Neural crest cell (in vitro differentiated cells): ENCODE data around the gene PDGFD. TPM values are rescaled to one million over a fixed set of nuclear protein-coding genes. Genes with fewer than 3 reads are reported as not detected.

Experiments used
- DNase-seq: peaks from one replicate; pipeline ENCODE4 v3.0.0; 2021; ENCODE audit warnings: low read depth, mixed read lengths, low spot score
- H3K27ac Mint-ChIP-seq: one replicate; pipeline ENCODE4 v1.8.0; 2021; ENCODE audit warnings: mild to moderate bottlenecking, mixed read lengths; ENCODE audit not compliant: unreplicated experiment
- H3K27me3 Mint-ChIP-seq: 2 replicates; pipeline ENCODE4 v1.8.0; 2021; ENCODE audit warnings: low read depth, mild to moderate bottlenecking, mixed read lengths
- H3K36me3 Mint-ChIP-seq: 2 replicates; pipeline ENCODE4 v1.8.0; 2021; ENCODE audit warnings: low read depth, mild to moderate bottlenecking, mixed read lengths
- H3K4me1 Mint-ChIP-seq: 2 replicates; pipeline ENCODE4 v1.8.0; 2021; ENCODE audit warnings: mixed read lengths
- H3K4me3 Mint-ChIP-seq: one replicate; pipeline ENCODE4 v1.8.0; 2021; ENCODE audit warnings: mild to moderate bottlenecking, mixed read lengths
- H3K9me3 Mint-ChIP-seq: 2 replicates; pipeline ENCODE4 v1.8.0; 2021; ENCODE audit warnings: mixed read lengths
- CTCF ChIP-seq: fragments of 200-600 bp; sonication (generic); conservative IDR thresholded peaks from 2 replicates; pipeline ENCODE4 v1.5.0; 2021; ENCODE audit warnings: antibody characterized with exemption, mild to moderate bottlenecking
- total RNA-seq: library from RNA; stranded (reverse); gene quantifications from 2 replicates; pipeline ENCODE4 v1.2.1, GENCODE V29; 2021

Gene PDGFD
- total RNA-seq, 1 donor from 2014 or later: 3.4 TPM

DNA sequence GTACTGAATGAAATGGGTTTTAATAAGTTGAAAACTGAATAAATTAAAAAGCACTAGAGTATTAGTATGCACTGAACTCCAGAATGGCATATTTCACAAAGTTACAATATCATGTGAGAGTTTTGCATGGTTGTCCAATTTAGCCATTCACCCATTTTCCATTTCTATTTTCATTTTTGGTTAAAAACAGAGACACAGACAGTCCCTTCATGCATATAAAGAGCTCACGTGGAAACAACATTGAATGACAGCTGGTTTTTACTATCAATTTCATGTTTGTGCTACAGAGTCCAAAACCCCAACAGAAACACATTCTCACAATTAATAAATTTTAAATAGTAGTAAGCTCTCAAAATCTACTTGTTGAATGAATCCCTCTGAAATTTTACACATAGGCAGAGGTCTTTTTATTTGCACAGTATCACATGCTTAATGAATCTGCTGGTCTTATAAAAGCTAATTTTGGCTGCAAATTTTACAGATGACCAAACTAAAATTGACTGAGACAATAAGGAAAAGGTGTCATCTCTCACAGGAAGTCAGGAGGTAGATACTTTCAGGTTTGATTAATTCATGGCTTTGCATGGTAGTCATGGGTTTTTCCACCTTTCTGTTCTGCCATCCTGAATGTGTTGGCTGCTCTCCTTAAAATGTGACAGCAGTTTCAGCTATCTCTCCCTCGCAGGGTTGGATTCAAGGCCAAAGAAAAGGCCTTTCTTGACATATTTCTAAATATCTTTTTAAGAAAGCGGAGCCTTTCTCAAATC lies 148.1 kb downstream of the PDGFD start:
- H3K4me3 Mint-ChIP-seq: no peak overlapping the region
- H3K9me3 Mint-ChIP-seq: peaks cover 5% of the 10 kb centered on the region
- no peak for TF ChIP-seq CTCF
- no peaks in the 10 kb centered on the region for H3K27me3 Mint-ChIP-seq
- H3K36me3 Mint-ChIP-seq: no peaks in the 10 kb centered on the region
- no peak overlapping the region for H3K27ac Mint-ChIP-seq
- H3K4me1 Mint-ChIP-seq: no peaks in the 10 kb centered on the region
- no peak for DNase-seq

DNA sequence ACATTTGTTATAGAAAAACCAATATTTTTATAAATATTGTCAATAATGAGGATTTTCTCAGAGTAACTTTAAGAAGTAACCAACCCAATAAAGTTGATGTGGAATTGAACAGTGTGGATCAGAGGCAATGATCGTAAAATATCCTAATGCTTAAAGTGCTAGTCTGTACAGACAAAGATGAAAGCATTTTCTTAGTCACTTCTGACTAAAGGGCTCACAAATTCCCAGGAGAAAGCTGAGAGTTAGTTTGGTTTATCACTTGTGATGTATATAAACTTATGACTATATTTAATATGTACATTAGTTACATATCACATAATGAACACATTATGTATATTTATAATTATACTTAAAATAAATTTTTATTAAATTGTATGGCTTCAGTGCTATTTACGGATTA lies 152.9 kb downstream of the PDGFD start:
- no peak overlapping the region for H3K4me3 Mint-ChIP-seq
- H3K9me3 Mint-ChIP-seq: peaks cover 5% of the 10 kb centered on the region
- no peaks in the 10 kb centered on the region for H3K4me1 Mint-ChIP-seq
- no peak for DNase-seq
- H3K27ac Mint-ChIP-seq: no peak overlapping the region
- no peaks in the 10 kb centered on the region for H3K27me3 Mint-ChIP-seq
- TF ChIP-seq CTCF: no peak
- H3K36me3 Mint-ChIP-seq: no peaks in the 10 kb centered on the region

- no peak for DNase-seq
- Mint-ChIP-seq H3K4me1 (no peaks in the 10 kb centered on the region), H3K9me3 (peaks cover 5% of the 10 kb centered on the region), H3K27me3 (no peaks in the 10 kb centered on the region), H3K36me3 (no peaks in the 10 kb centered on the region), H3K4me3 (no peak overlapping the region), H3K27ac (no peak overlapping the region)
- no peak for TF ChIP-seq CTCF
Observed at GRCh38 chr11:104009744-104010143, 154.2 kb downstream of the PDGFD start.

DNA sequence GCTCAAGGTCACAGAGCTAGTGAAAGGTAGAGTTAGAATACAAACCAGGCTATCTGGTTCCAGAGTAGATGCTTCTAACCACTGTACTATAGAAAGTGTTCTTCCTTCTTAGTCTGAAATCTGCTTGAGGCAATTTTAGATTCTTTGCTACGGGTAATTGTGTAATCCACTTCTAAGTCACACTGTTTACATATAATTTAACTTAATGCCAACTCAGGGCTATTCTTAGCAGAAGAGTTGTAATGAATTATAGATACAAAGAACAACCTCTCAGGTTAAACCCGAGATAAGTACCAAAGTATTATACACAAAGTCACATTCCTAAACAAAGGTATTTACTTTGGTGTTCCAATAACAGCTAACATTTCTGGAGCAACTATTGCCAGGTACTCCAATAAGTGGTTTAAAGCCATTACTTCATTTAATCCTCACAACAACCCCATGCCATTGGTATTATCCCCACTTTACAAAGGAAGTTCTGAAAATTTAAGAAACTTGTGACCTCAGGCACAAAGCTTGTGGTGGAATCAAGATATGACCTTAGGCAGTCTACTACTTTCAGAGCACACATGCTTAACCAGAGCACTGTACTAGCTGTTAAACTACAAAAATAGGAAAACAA lies 158.6 kb downstream of the PDGFD start:
- no peaks in the 10 kb centered on the region for H3K27me3 Mint-ChIP-seq
- H3K4me1 Mint-ChIP-seq: peaks cover 3% of the 10 kb centered on the region
- no peak for DNase-seq
- H3K27ac Mint-ChIP-seq: no peak overlapping the region
- H3K36me3 Mint-ChIP-seq: no peaks in the 10 kb centered on the region
- peaks cover 3% of the 10 kb centered on the region for H3K9me3 Mint-ChIP-seq
- H3K4me3 Mint-ChIP-seq: no peak overlapping the region
- no peak for TF ChIP-seq CTCF

DNA sequence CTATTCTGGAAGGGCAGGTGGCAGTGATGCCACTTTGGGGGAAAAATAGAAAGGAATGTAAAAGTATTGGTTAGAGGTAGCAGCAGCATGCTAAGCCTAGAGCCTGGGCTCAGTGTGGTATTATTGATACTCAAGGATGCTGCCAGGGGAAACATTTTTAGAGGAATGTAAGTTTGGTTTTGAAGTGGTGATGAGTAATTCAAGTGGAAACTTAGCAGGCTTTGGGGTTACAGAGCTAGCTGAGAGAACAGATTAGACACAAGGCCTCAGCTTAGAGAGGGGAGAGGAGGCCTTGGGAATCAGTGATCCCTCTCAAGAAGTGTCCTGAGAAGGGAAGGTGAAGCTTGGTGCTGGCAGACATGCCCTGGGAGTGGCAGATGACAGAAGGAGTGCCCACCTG lies 160.5 kb downstream of the PDGFD start:
- Mint-ChIP-seq H3K4me1 (peaks cover 18% of the 10 kb centered on the region), H3K27ac (no peak overlapping the region), H3K36me3 (no peaks in the 10 kb centered on the region), H3K27me3 (no peaks in the 10 kb centered on the region), H3K4me3 (no peak overlapping the region), H3K9me3 (peaks cover 3% of the 10 kb centered on the region)
- no peak for DNase-seq
- no peak for TF ChIP-seq CTCF
